ENCODE measurements around the gene PDE6C. TPM values are rescaled to one million over a fixed set of nuclear protein-coding genes. Genes with fewer than 3 reads are reported as not detected.
A peak's percentile ranks its signal among the peaks of the same experiment; 100 is the strongest.
"Not testable (repeated sequence)": the region's sequence is repeated elsewhere in the genome, so short reads cannot be mapped to it uniquely, and the experiment has no call there.

PDE6C gene
- total RNA-seq, 1 experiment from 2014 or later, result not detected

- no peak overlapping the region for H3K4me3 ChIP-seq
- H3K36me3 ChIP-seq, result peaks cover 26% of the 10 kb centered on the region
- no peak for DNase-seq
- H3K27me3 ChIP-seq, result no peaks in the 10 kb centered on the region
- H3K9me3 ChIP-seq, result no peaks in the 10 kb centered on the region
Observed at GRCh38 chr10:93666030-93666429, 53.7 kb downstream of the PDE6C start.

- Histone ChIP-seq H3K27me3 (no peaks in the 10 kb centered on the region), H3K9me3 (no peaks in the 10 kb centered on the region), H3K4me3 (no peak overlapping the region), H3K36me3 (peaks cover 28% of the 10 kb centered on the region)
- no peak for DNase-seq
Observed at GRCh38 chr10:93667795-93668194, 55.5 kb downstream of the PDE6C start.

DNA sequence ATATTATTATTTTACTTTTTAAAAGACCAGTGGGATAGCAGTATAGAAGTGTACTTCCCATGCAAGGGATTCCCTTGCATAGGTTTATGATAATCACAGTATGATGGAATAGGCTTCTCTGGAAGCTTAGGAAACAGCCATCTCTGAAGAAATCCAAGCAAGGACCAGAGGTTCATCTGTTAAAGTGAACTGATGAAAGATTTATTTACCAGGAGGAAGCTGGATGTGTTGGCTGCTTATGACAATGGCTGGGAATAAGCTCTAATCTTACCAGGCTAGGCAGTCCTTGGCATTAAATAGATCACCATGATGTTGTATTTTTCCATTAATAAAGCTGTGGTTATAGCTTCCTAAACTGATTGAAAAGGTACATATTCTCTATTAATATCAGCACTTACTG lies 58.0 kb downstream of the PDE6C start:
- Histone ChIP-seq H3K9me3 (no peaks in the 10 kb centered on the region), H3K27me3 (no peaks in the 10 kb centered on the region), H3K36me3 (peaks cover 35% of the 10 kb centered on the region), H3K4me3 (no peak overlapping the region)
- no peak for DNase-seq

- Histone ChIP-seq H3K4me3 (no peak overlapping the region), H3K36me3 (peaks cover 37% of the 10 kb centered on the region), H3K27me3 (no peaks in the 10 kb centered on the region), H3K9me3 (no peaks in the 10 kb centered on the region)
- no peak for DNase-seq
Observed at GRCh38 chr10:93671042-93671441, 58.7 kb downstream of the PDE6C start.

GRCh38 chr10:93672022-93672678 lies 59.8 kb downstream of the PDE6C start:
- Histone ChIP-seq H3K36me3 (peaks cover 43% of the 10 kb centered on the region), H3K9me3 (no peaks in the 10 kb centered on the region), H3K4me3 (no peak overlapping the region), H3K27me3 (no peaks in the 10 kb centered on the region)
- no peak for DNase-seq

DNA sequence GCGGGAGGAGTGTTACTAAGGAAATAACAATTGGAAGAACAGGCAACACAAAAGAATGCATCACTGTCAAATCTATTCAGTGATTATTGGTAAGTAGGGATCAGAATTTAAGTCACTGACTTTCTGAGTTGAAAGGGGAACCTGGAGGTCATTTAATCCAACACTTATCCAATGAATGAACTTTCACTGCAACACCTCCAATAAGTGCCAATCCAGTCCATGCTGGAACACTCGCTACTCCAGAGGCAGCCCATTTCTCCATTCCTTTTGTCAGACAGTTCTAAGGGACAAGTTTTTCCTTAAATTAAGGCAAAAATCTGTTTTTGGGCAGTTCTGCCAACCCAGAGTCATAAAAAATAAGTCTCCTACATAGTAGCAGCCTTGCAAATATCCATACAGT lies 60.6 kb downstream of the PDE6C start:
- Histone ChIP-seq H3K4me3 (no peak overlapping the region), H3K9me3 (no peaks in the 10 kb centered on the region), H3K27me3 (no peaks in the 10 kb centered on the region), H3K36me3 (peaks cover 41% of the 10 kb centered on the region)
- no peak for DNase-seq

DNA sequence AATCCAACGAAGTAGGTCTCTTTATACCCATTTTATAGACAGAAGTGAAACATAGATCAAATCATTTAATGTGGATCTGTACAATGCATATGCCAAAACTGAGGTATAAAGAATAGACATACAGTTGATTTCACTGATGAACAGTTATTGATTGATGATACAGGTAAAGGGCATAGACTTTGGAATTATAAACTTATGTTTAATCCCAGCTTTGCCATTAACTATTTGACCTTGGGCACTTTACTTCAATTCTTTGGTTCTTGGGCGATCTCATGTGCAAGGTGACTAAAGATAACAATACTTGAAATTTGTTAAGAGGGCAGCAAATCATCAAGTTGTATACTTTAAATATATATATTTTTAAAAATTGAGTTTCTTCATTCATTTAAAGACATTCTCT lies 61.5 kb downstream of the PDE6C start:
- no peaks in the 10 kb centered on the region for H3K27me3 ChIP-seq
- no peak for DNase-seq
- no peak overlapping the region for H3K4me3 ChIP-seq
- H3K9me3 ChIP-seq, result no peaks in the 10 kb centered on the region
- peaks cover 42% of the 10 kb centered on the region for H3K36me3 ChIP-seq

DNA sequence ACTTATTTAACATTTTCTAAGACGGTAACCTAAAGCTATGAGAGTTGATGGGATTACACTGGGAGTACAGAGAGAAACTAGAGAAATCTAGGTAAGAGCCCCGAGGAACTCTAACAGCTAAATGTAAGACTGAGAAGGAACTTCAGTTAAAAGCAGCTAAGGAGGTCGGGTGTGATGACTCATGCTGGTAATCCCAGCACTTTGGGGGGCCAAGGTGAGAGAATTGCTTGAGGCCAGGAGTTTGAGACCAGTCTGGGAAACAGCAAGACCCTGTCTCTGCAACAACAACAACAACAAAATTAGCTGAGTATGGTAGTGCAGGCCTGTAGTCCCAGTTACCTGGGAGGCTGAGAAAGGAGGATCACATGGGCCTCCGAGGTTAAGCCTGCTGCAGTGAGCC lies 66.0 kb downstream of the PDE6C start:
- no peak for DNase-seq
- Histone ChIP-seq H3K36me3 (peaks cover 23% of the 10 kb centered on the region), H3K4me3 (no peak overlapping the region), H3K9me3 (no peaks in the 10 kb centered on the region), H3K27me3 (no peaks in the 10 kb centered on the region)

DNA sequence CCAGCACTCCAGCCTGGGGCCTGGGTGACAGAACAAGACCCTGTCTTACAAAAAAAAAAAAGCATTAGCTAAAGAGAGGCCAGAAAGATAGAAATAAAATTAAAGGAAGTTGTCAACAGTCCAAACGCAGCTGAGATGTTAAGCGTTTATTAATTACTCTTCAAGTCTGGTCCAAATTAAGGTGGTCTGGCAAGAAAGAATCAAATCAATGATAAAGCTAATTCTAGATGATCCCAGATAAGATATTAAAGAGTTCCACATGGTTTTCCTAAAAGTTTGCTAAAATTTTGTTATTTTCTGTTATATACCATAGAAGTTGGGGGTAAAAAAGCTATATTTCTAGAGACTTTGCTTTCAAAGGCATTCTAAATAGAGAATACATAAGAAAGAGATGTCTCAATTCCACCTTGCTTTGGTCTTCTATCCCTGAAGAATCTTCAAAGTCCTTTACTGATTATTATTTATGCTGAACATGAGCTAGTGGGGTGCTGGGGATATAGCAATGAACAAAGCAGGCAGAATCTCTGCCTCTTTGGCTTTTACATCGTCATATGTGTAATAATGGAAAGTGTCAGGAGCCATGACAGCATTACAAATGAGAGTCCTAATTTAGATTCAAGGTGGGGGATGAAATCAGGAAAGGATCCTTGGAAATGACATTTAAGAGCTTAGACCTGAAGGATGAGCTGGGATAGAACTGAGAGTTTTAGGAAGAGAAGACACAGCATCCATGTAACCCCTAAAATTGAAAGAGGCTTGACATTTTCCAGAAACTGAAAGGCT lies 66.7 kb downstream of the PDE6C start:
- peaks cover 19% of the 10 kb centered on the region for H3K36me3 ChIP-seq
- no peak overlapping the region for H3K4me3 ChIP-seq
- DNase-seq, result no peak
- no peaks in the 10 kb centered on the region for H3K27me3 ChIP-seq
- H3K9me3 ChIP-seq, result no peaks in the 10 kb centered on the region

- DNase-seq, result no peak
- Histone ChIP-seq H3K36me3 (peaks cover 17% of the 10 kb centered on the region), H3K9me3 (no peaks in the 10 kb centered on the region), H3K27me3 (no peaks in the 10 kb centered on the region), H3K4me3 (no peak overlapping the region)
Observed at GRCh38 chr10:93680412-93681047, 68.2 kb downstream of the PDE6C start.

DNA sequence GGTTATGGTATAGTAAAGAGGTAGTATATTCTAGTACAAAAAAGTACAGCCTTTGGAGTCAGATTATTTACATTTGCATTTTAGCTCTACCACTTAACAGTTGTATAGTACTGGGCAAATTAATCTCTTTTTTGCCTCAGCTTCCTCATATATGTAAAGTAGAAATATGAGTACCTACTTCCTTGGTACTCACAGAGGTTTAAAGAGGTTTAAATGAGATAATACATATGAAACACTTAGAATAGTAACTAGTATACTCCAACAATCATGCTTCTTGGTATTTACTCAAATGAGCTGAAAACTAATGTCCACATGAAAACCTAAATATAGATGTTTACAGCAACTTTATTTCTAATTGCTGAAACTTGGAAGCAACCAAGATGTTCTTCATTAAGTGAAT lies 75.4 kb downstream of the PDE6C start:
- no peaks in the 10 kb centered on the region for H3K27me3 ChIP-seq
- H3K4me3 ChIP-seq, result no peak overlapping the region
- no peaks in the 10 kb centered on the region for H3K9me3 ChIP-seq
- peaks cover 21% of the 10 kb centered on the region for H3K36me3 ChIP-seq
- DNase-seq, result no peak

- no peak overlapping the region for H3K4me3 ChIP-seq
- no peaks in the 10 kb centered on the region for H3K27me3 ChIP-seq
- H3K36me3 ChIP-seq, result peaks cover 47% of the 10 kb centered on the region
- DNase-seq, result no peak
- no peaks in the 10 kb centered on the region for H3K9me3 ChIP-seq
Observed at GRCh38 chr10:93695740-93696139, 83.4 kb downstream of the PDE6C start.

- not testable (repeated sequence) for H3K4me3 ChIP-seq, H3K27me3 ChIP-seq, H3K9me3 ChIP-seq, DNase-seq
- H3K36me3 ChIP-seq, result peaks cover 42% of the 10 kb centered on the region
Observed at GRCh38 chr10:93696582-93696981, 84.2 kb downstream of the PDE6C start.

- H3K27me3 ChIP-seq, result no peaks in the 10 kb centered on the region
- no peaks in the 10 kb centered on the region for H3K9me3 ChIP-seq
- H3K4me3 ChIP-seq, result no peak overlapping the region
- DNase-seq, result no peak
- H3K36me3 ChIP-seq, result peaks cover 38% of the 10 kb centered on the region
Observed at GRCh38 chr10:93697207-93697606, 84.9 kb downstream of the PDE6C start.

- DNase-seq, result no peak
- Histone ChIP-seq H3K9me3 (no peaks in the 10 kb centered on the region), H3K27me3 (no peaks in the 10 kb centered on the region), H3K36me3 (peaks cover 18% of the 10 kb centered on the region), H3K4me3 (peak overlapping the region; percentile 73)
Observed at GRCh38 chr10:93701866-93702209, 89.5 kb downstream of the PDE6C start.

DNA sequence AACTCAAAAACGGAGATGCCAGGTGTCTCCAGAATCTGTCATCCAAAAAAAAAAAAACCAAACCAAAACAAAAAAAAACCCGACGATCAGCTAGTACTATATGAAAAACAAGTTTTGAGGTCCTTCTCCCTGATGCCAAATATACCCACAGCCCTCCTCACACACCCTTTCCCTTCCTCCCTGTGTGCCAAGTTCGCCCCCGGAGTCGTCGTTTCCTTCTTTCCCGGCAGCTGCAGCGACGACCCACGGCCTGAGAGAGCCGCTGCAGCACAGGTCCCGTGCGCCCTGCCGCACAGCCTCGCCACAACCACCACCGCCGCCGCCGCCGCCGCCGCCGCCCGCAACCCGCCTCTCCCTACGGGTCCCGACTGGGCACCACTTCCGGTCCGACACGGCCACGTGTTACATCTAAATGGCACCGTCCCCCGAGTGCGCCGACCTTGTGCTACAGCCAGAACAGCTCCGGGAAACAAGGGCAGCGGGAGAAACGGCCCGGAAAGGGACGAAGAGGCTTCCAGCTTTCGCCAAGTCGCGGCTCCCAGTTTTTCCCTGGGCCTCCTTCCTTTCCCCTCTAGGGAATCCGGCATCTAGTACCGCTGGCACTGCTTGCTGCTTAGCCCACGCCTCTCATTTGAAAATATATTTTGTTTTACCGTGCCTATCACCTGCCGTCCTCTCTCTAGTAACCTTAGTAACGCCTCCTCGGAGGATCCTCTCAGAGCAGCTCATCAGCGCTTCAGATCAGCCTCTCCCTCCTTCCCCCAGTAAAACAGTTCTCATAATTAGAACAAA lies 90.1 kb downstream of the PDE6C start, which contains the start of gene FRA10AC1:
Gene FRA10AC1 (minus strand): TSS at position 383 of the 792 bp plus-strand sequence. CDS start 2,486 bp downstream, outside the sequence.
- peaks cover 13% of the 10 kb centered on the region for H3K36me3 ChIP-seq
- no peaks in the 10 kb centered on the region for H3K27me3 ChIP-seq
- DNase-seq, result peak; percentile 92
- H3K4me3 ChIP-seq, result peak within 1 kb of the TSS; percentile 73
- no peaks in the 10 kb centered on the region for H3K9me3 ChIP-seq

- H3K9me3 ChIP-seq, result no peaks in the 10 kb centered on the region
- H3K4me3 ChIP-seq, result peak overlapping the region; percentile 73
- no peaks in the 10 kb centered on the region for H3K27me3 ChIP-seq
- H3K36me3 ChIP-seq, result peaks cover 11% of the 10 kb centered on the region
- DNase-seq, result no peak
Observed at GRCh38 chr10:93703066-93703465, 90.7 kb downstream of the PDE6C start.
